Heart left ventricle (tissue), 16 donors: ENCODE data around the gene PTPN5. TPM values are rescaled to one million over a fixed set of nuclear protein-coding genes. Genes with fewer than 3 reads are reported as not detected.
A peak's percentile ranks its signal among the peaks of the same experiment; 100 is the strongest.

ENCODE experiments used
- ATAC-seq, 4 donors: fragments of 200-7000 bp; cut with Tn5 transposase; one replicate each; pipeline ENCODE4 v1.9.1; 2020 to 2022; ENCODE audit warnings: moderate library complexity in 4 of 4, mild to moderate bottlenecking in 3 of 4, moderate number of reproducible peaks in 1 of 4
- DNase-seq, 5 donors: peaks; one replicate each; pipeline ENCODE4 v3.0.0-alpha.2; 2020
- H3K27ac ChIP-seq, 12 donors: fragments of 200-600 bp; sonication (generic) in 4 of 12; one replicate each; pipeline versions ENCODE4 v1.5.0 to v1.8.0; 2016 to 2022; ENCODE audit warnings: mild to moderate bottlenecking in 2 of 12
- H3K27me3 ChIP-seq, 9 donors: fragments of 200-600 bp; sonication (generic) in 2 of 9; one replicate each; pipeline versions ENCODE4 v1.5.1 to v1.8.0; 2016 to 2022; ENCODE audit warnings: mild to moderate bottlenecking in 3 of 9
- H3K36me3 ChIP-seq, 9 donors: fragments of 200-600 bp; sonication (generic) in 2 of 9; one replicate each; pipeline versions ENCODE4 v1.5.0 to v1.8.0; 2018 to 2022; ENCODE audit warnings: mild to moderate bottlenecking in 2 of 9
- H3K4me1 ChIP-seq, 12 donors: fragments of 200-600 bp; sonication (generic) in 4 of 12; one replicate each; pipeline versions ENCODE4 v1.5.0 to v1.8.0; 2016 to 2022; ENCODE audit warnings: mild to moderate bottlenecking in 3 of 12
- H3K4me3 ChIP-seq, 12 donors: fragments of 200-600 bp; sonication (generic) in 4 of 12; one replicate each; pipeline versions ENCODE4 v1.5.0 to v1.8.0; 2017 to 2022; ENCODE audit warnings: mild to moderate bottlenecking in 9 of 12, moderate library complexity in 4 of 12
- H3K9me3 ChIP-seq, 12 donors: fragments of 200-600 bp; sonication (generic) in 4 of 12; one replicate each; pipeline versions ENCODE4 v1.5.0 to v1.8.0; 2016 to 2022; ENCODE audit warnings: mild to moderate bottlenecking in 1 of 12
- POLR2A ChIP-seq, 2 donors: fragments of 450-650 bp; IDR thresholded peaks; one replicate each; pipeline ENCODE4 v1.6.1; 2017; ENCODE audit warnings: antibody characterized with exemption in 2 of 2, mild to moderate bottlenecking in 2 of 2, moderate library complexity in 2 of 2
- WGBS, 4 donors: extraction: QIAGEN DNeasy Blood & Tissue Kit in 2 of 4; methylation state at CpG; one replicate each; pipeline versions ENCODE4 v1.1.5 to v1.1.7; 2013 to 2018; 5-methylcytosine and 5-hydroxymethylcytosine counted together
- intact Hi-C, 10 donors: fragments of 100-400 bp; cut with DNase I; formaldehyde crosslinking; loops; one replicate each; pipeline versions ENCODE4 v1.11.1 to v1.14.2; 2022
- polyA plus RNA-seq, 2 donors: library from polyadenylated mRNA; stranded (reverse); fragments of 200-250 nt; gene quantifications; one replicate each; pipeline ENCODE4 v1.2.3, GENCODE V29; 2013
- total RNA-seq, 9 donors: library from RNA; depleted of rRNA in 2 of 9; stranded (reverse); fragments of >200 nt in 2 of 9; fragmentation: NEBNext Ultra II Directional in 3 of 9; extraction: Animal tissue kit (Norgen Biotek cat#: 25700) in 3 of 9; gene quantifications; one replicate each; pipeline versions ENCODE4 v1.1.0 to v1.2.4, GENCODE V29; 2016 to 2023
- TF ChIP-seq, protein P1 (sequence below), 12 donors: fragments of 200-600 bp; sonication (generic) in 4 of 12; IDR thresholded peaks; one replicate each; pipeline versions ENCODE4 v1.5.0 to v1.8.0; 2018 to 2022; ENCODE audit warnings: antibody characterized with exemption in 12 of 12, mild to moderate bottlenecking in 5 of 12
- donor health status: ischemic (EF 13 %, LVEDD 7.1; RV severe dilation, severe dysfunction).
- donor health status: healthy with polysubstance abuse.
- donor health status: DM: no; HTN: yes; CAD: no.
- donor health status: DM: no; HTN: no; CAD: no.
- donor health status: ischemic (EF 25% LVEDD 6.9; RV normal size, moderate dysfunction).
- donor health status: ischemic (EF 25% LVEDD 5.7; RV mildly dilated, moderate dysfunction).
- donor health status: healthy.
- donor health status: DM: yes; HTN: yes; CAD: no.
- donor health status: ischemic (EF 35%, LVEDD 5.7; RV mildly dilated, moderate dysfunction).
- donor health status: nonischemic (EF 11% LVEDD 7.7; RV severe dilation, severe dysfunction).
- donor health status: DM: yes; HTN: yes; CAD: no.
- donor health status: PGD.
- donor health status: ischemic (EF 29% LVEDD 5.4; RV normal size, mild dysfunction).
- donor health status: nonischemic (EF 23%, LVEDD 6.1; RV moderate dilation, normal function).

The PTPN5 gene
- total and polyA plus RNA-seq, 11 donors, result 2.3 to 18.5 (median 5.4) TPM

- Histone ChIP-seq H3K9me3 (no peaks in the 10 kb centered on the region), H3K4me3 (no peak overlapping the region), H3K27me3 (no peaks in the 10 kb centered on the region), H3K27ac (no peak overlapping the region), H3K4me1 (no peaks in the 10 kb centered on the region), H3K36me3 (no peaks in the 10 kb centered on the region)
- DNase-seq (no peak), ATAC-seq (no peak)
- intact Hi-C loops, result loop anchor here in 4 of 10 donors (10.0 kb wide), 3 partner anchors 193 to 623 kb away; partner anchors contain the start of gene SAA2 (in 1 of the 4)
- TF ChIP-seq, protein P1, sequence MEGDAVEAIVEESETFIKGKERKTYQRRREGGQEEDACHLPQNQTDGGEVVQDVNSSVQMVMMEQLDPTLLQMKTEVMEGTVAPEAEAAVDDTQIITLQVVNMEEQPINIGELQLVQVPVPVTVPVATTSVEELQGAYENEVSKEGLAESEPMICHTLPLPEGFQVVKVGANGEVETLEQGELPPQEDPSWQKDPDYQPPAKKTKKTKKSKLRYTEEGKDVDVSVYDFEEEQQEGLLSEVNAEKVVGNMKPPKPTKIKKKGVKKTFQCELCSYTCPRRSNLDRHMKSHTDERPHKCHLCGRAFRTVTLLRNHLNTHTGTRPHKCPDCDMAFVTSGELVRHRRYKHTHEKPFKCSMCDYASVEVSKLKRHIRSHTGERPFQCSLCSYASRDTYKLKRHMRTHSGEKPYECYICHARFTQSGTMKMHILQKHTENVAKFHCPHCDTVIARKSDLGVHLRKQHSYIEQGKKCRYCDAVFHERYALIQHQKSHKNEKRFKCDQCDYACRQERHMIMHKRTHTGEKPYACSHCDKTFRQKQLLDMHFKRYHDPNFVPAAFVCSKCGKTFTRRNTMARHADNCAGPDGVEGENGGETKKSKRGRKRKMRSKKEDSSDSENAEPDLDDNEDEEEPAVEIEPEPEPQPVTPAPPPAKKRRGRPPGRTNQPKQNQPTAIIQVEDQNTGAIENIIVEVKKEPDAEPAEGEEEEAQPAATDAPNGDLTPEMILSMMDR (IDR thresholded peaks at IDR 0.05), result no peak
- no peak for TF ChIP-seq POLR2A (IDR thresholded peaks at IDR 0.05)
- 88 to 93% (median 90%) methylated on average over 8 of the region's 8 CpGs for WGBS, 4 donors
These were observed 54.0 kb downstream of the PTPN5 start for GRCh38 chr11:18737642-18738041.

- H3K27me3 ChIP-seq, result no peaks in the 10 kb centered on the region
- H3K36me3 ChIP-seq, result no peaks in the 10 kb centered on the region
- H3K4me1 ChIP-seq, result no peaks in the 10 kb centered on the region
- intact Hi-C loops, result loop anchor here in 4 of 10 donors (10.0 kb wide), 3 partner anchors 192 to 622 kb away; partner anchors contain the start of gene SAA2 (in 1 of the 4)
- TF ChIP-seq, protein P1 (IDR thresholded peaks at IDR 0.05), result no peak
- no peak for TF ChIP-seq POLR2A (IDR thresholded peaks at IDR 0.05)
- DNase-seq (no peak), ATAC-seq (no peak)
- no peak overlapping the region for H3K4me3 ChIP-seq
- no peak overlapping the region for H3K27ac ChIP-seq
- 57 to 64% (median 61%) methylated on average over 8 to 10 of the region's 10 CpGs for WGBS, 4 donors
- no peaks in the 10 kb centered on the region for H3K9me3 ChIP-seq
These were observed 54.9 kb downstream of the PTPN5 start for GRCh38 chr11:18736590-18737148.

DNA sequence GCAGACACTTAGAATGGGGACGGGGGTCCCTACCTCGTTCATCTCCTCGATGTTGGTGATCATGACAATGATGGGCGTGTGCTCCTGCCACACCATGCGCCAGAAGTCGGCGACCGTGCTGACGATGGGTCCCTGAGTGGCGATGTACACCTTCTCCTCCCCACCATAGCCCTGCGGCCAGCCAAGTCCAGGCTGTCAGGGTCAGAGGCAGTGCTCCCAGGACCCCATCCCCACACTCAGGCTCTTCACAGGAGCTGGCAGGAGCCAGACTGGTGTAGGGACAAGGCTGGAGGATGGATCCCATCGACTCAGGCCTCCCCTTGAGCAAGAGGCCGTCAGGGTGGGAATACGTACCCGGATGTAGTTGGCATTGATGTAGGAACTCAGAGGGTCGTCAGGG is 58.4 kb downstream of the PTPN5 start:
- Histone ChIP-seq H3K27me3 (no peaks in the 10 kb centered on the region), H3K9me3 (no peaks in the 10 kb centered on the region), H3K4me1 (no peaks in the 10 kb centered on the region), H3K27ac (no peak overlapping the region), H3K4me3 (no peak overlapping the region), H3K36me3 (no peaks in the 10 kb centered on the region)
- DNase-seq (no peak), ATAC-seq (no peak)
- 83 to 89% (median 87%) methylated on average over 14 to 16 of the region's 16 CpGs for WGBS, 4 donors
- TF ChIP-seq, protein P1 (IDR thresholded peaks at IDR 0.05), result no peak
- TF ChIP-seq POLR2A (IDR thresholded peaks at IDR 0.05), result no peak
- intact Hi-C loops, result loop anchor here in 7 of 10 donors (5.0 to 10.0 kb wide), 5 partner anchors 188 to 618 kb away; partner anchors contain the start of gene SAA2 (in 1 of the 7)

- ATAC-seq (peak in 3 of 4 donors; percentile 48 to 52 (median 49)), DNase-seq (no peak)
- Histone ChIP-seq H3K27me3 (no peaks in the 10 kb centered on the region), H3K4me3 (no peak overlapping the region), H3K36me3 (no peaks in the 10 kb centered on the region), H3K4me1 (peaks cover 0 to 6% (median 0%) of the 10 kb centered on the region in 12 donors), H3K9me3 (no peaks in the 10 kb centered on the region), H3K27ac (no peak overlapping the region)
- intact Hi-C loops, result loop anchor here in 7 of 10 donors (5.0 to 10.0 kb wide), 5 partner anchors 187 to 617 kb away; partner anchors contain the start of gene SAA2 (in 1 of the 7)
- 71 to 77% (median 76%) methylated on average over 11 of the region's 11 CpGs for WGBS, 4 donors
- TF ChIP-seq POLR2A (IDR thresholded peaks at IDR 0.05), result no peak
- TF ChIP-seq, protein P1 (IDR thresholded peaks at IDR 0.05), result peak; percentile 88 to 98 (median 93)
These were observed 59.4 kb downstream of the PTPN5 start for GRCh38 chr11:18731949-18732821.
